IMR-90 (cell line): Measurements from ENCODE around the gene ZNF653. TPM values are rescaled to one million over a fixed set of nuclear protein-coding genes. Genes with fewer than 3 reads are reported as not detected.
A peak's percentile ranks its signal among the peaks of the same experiment; 100 is the strongest.

Experiments
- ATAC-seq: fragments of 200-7000 bp; cut with Tn5 transposase; 2 replicates; pipeline ENCODE4 v1.9.1; 2020; ENCODE audit warnings: low read depth, mild to moderate bottlenecking, moderate library complexity
- BruUV-seq: library from RNA; stranded (reverse); fragments of 400-500 nt; replicated peaks from 2 replicates; lab custom pipeline; 2021; lab: Mats Ljungman, UMichigan
- CTCF ChIA-PET: fragments of 300-600 bp; formaldehyde crosslinking; extraction: SDS; loops from one replicate; lab custom pipeline; 2021; ENCODE audit warnings: antibody characterized with exemption; lab: Yijun Ruan, JAX
- POLR2A ChIA-PET: fragments of 300-600 bp; sonication (Branson Sonifier 250); formaldehyde crosslinking; loops from one replicate; lab custom pipeline; 2022; ENCODE audit warnings: antibody characterized with exemption; ENCODE audit not compliant: unreplicated experiment; lab: Charles Lee
- DNase-seq: peaks from one replicate; pipeline ENCODE4 v3.0.0; 2013
- H2AFZ ChIP-seq: replicated peaks from 2 replicates; pipeline ENCODE3; 2013; ENCODE audit warnings: low read length, mild to moderate bottlenecking; ENCODE audit not compliant: poor library complexity
- H2AK5ac ChIP-seq: 2 replicates; pipeline ENCODE4 v1.6.1; 2013; ENCODE audit warnings: low read depth, low read length, inconsistent platforms
- H2AK9ac ChIP-seq: replicated peaks from 2 replicates; pipeline ENCODE3; 2013; ENCODE audit warnings: mild to moderate bottlenecking, low read depth, low read length, moderate library complexity; ENCODE audit not compliant: poor library complexity
- H2BK120ac ChIP-seq: 2 replicates; pipeline ENCODE4 v1.6.1; 2013; ENCODE audit warnings: low read depth, low read length, inconsistent platforms
- H2BK15ac ChIP-seq: 3 replicates; pipeline ENCODE4 v1.6.1; 2013; ENCODE audit warnings: low read depth, low read length, inconsistent platforms
- H2BK20ac ChIP-seq: 2 replicates; pipeline ENCODE4 v1.6.1; 2013; ENCODE audit warnings: low read depth, mild to moderate bottlenecking, inconsistent platforms, low read length, moderate library complexity
- H2BK5ac ChIP-seq: 2 replicates; pipeline ENCODE4 v1.6.1; 2013; ENCODE audit warnings: mild to moderate bottlenecking, low read depth, low read length, inconsistent platforms; ENCODE audit not compliant: poor library complexity, severe bottlenecking
- H3K14ac ChIP-seq: replicated peaks from 2 replicates; pipeline ENCODE4 v1.6.1; 2013; ENCODE audit warnings: low read depth, low read length, inconsistent platforms
- H3K18ac ChIP-seq: 2 replicates; pipeline ENCODE4 v1.6.1; 2013; ENCODE audit warnings: low read depth, low read length, control low read depth
- H3K23ac ChIP-seq: 2 replicates; pipeline ENCODE4 v1.6.1; 2013; ENCODE audit warnings: low read depth, low read length, inconsistent platforms
- H3K27ac ChIP-seq: 2 replicates; pipeline ENCODE4 v1.5.1; 2013; ENCODE audit warnings: mild to moderate bottlenecking, control low read depth, low read length; ENCODE audit not compliant: insufficient read depth
- H3K27me3 ChIP-seq: 2 replicates; pipeline ENCODE4 v1.6.1; 2013; ENCODE audit warnings: low read length; ENCODE audit not compliant: control insufficient read depth, insufficient read depth
- H3K36me3 ChIP-seq: 2 replicates; pipeline ENCODE4 v1.6.1; 2013; ENCODE audit warnings: low read length, mixed read lengths; ENCODE audit not compliant: control insufficient read depth, insufficient read depth
- H3K4ac ChIP-seq: 2 replicates; pipeline ENCODE4 v1.6.1; 2013; ENCODE audit warnings: low read depth, low read length, inconsistent platforms
- H3K4me1 ChIP-seq: 2 replicates; pipeline ENCODE4 v1.6.1; 2013; ENCODE audit warnings: low read length, mixed read lengths; ENCODE audit not compliant: control insufficient read depth, insufficient read depth
- H3K4me2 ChIP-seq: 2 replicates; pipeline ENCODE4 v1.6.1; 2013; ENCODE audit warnings: low read depth, mild to moderate bottlenecking, control low read depth, low read length, moderate library complexity
- H3K4me3 ChIP-seq: 2 replicates; pipeline ENCODE4 v1.5.1; 2013; ENCODE audit warnings: low read depth, mild to moderate bottlenecking, control low read depth, low read length, moderate library complexity; ENCODE audit not compliant: insufficient read depth
- H3K56ac ChIP-seq: 2 replicates; pipeline ENCODE4 v1.6.1; 2013; ENCODE audit warnings: low read length, inconsistent platforms; ENCODE audit not compliant: insufficient read depth; ENCODE audit errors: extremely low read depth
- H3K79me1 ChIP-seq, 2 experiments: 2 replicates each; pipeline ENCODE4 v1.6.1; 2013; ENCODE audit warnings: low read length in 2 of 2, inconsistent platforms in 1 of 2, low read depth in 1 of 2
- H3K9ac ChIP-seq: 2 replicates; pipeline ENCODE4 v1.6.1; 2013; ENCODE audit warnings: low read depth, low read length, control low read depth
- H3K9me1 ChIP-seq: 2 replicates; pipeline ENCODE4 v1.6.1; 2013; ENCODE audit warnings: low read length, inconsistent platforms; ENCODE audit not compliant: insufficient read depth
- H3K9me3 ChIP-seq: 2 replicates; pipeline ENCODE4 v1.6.1; 2013; ENCODE audit warnings: low read length; ENCODE audit not compliant: control insufficient read depth, insufficient read depth
- H4K20me1 ChIP-seq: 2 replicates; pipeline ENCODE4 v1.6.1; 2013; ENCODE audit warnings: low read length, inconsistent platforms; ENCODE audit not compliant: insufficient read depth
- H4K5ac ChIP-seq: 2 replicates; pipeline ENCODE4 v1.6.1; 2013; ENCODE audit warnings: mild to moderate bottlenecking, low read depth, low read length, control low read depth
- H4K8ac ChIP-seq, 2 experiments: 2 replicates each; pipeline ENCODE4 v1.6.1; 2013; ENCODE audit warnings: low read depth in 2 of 2, low read length in 2 of 2, control low read depth in 1 of 2, inconsistent platforms in 1 of 2
- H4K91ac ChIP-seq: 2 replicates; pipeline ENCODE4 v1.6.1; 2013; ENCODE audit warnings: low read depth, low read length, inconsistent platforms; ENCODE audit not compliant: insufficient read depth
- BHLHE40 ChIP-seq: fragments of 150-350 bp; IDR thresholded peaks from 2 replicates; pipeline ENCODE4 v1.6.1; 2016; ENCODE audit warnings: mild to moderate bottlenecking, low read depth, low read length
- CHD1 ChIP-seq: IDR thresholded peaks from 2 replicates; pipeline ENCODE4 v1.6.1; 2012; ENCODE audit warnings: low read depth, low read length, improper control_type of control experiment
- CTCF ChIP-seq: conservative IDR thresholded peaks from 2 replicates; pipeline ENCODE4 v1.5.1; 2012; ENCODE audit warnings: mild to moderate bottlenecking, low read depth, low read length, improper control_type of control experiment
- FOS ChIP-seq: fragments of 150-350 bp; IDR thresholded peaks from 2 replicates; pipeline ENCODE4 v1.6.1; 2016; ENCODE audit warnings: low read depth, low read length
- RCOR1 ChIP-seq: IDR thresholded peaks from 2 replicates; pipeline ENCODE4 v1.6.1; 2012; ENCODE audit warnings: mild to moderate bottlenecking, low read length, improper control_type of control experiment; ENCODE audit not compliant: insufficient replicate concordance
- WGBS, 2 experiments: methylation state at CpG; one replicate each; pipeline versions ENCODE4 v1.1.5 to v1.1.7; 2013; ENCODE audit warnings: missing lambda C conversion rate in 2 of 2; ENCODE audit not compliant: insufficient read length in 1 of 2; ENCODE audit errors: extremely low coverage in 2 of 2; 5-methylcytosine and 5-hydroxymethylcytosine counted together
- dilution Hi-C: fragments of 300-500 bp; cut with HindIII; formaldehyde crosslinking; loops from one replicate; pipeline ENCODE4 v1.14.3; 2018; ENCODE audit warnings: low sequenced_read_pairs; ENCODE audit not compliant: unreplicated experiment
- in situ Hi-C: fragments of 300-500 bp; cut with MboI; formaldehyde crosslinking; loops from 3 replicates; pipeline ENCODE4 v1.14.3; 2019; ENCODE audit warnings: low sequenced_read_pairs, inconsistent platforms, mixed read lengths
- intact Hi-C: fragments of 100-400 bp; cut with micrococcal nuclease; formaldehyde crosslinking; loops from 2 replicates; pipeline ENCODE4 v1.10.0; 2022
- polyA plus RNA-seq, 3 experiments: library from polyadenylated mRNA; depleted of rRNA; stranded (reverse); fragments of >200 nt; gene quantifications; 2 replicates each; pipeline ENCODE4 v1.2.3, GENCODE V29; 2012; ENCODE audit warnings: low replicate concordance in 1 of 3
- total RNA-seq: library from RNA; depleted of rRNA; stranded (reverse); fragments of >200 nt; gene quantifications from 2 replicates; pipeline ENCODE4 v1.2.3, GENCODE V29; 2012
- TF ChIP-seq, protein P1 (sequence below): fragments of 150-350 bp; IDR thresholded peaks from 2 replicates; pipeline ENCODE4 v1.6.1; 2017; ENCODE audit warnings: mild to moderate bottlenecking, antibody characterized with exemption, low read length, low read depth
- TF ChIP-seq, protein P2 (sequence below): fragments of 150-350 bp; IDR thresholded peaks from 2 replicates; pipeline ENCODE4 v1.6.1; 2016; ENCODE audit warnings: low read depth, mild to moderate bottlenecking, low read length, moderate library complexity, borderline replicate concordance

Gene ZNF653
- total and polyA plus RNA-seq, 2 of the 4 experiments (the other 2 are of a cell fraction), result 3.9 to 9.0 TPM

- Histone ChIP-seq H3K14ac (no peak overlapping the region), H3K4ac (no peak overlapping the region)
- in situ Hi-C loops, result no loop called here
Measured at GRCh38 chr19:11444059-11444458, 61.6 kb downstream of the ZNF653 start.

More at GRCh38 chr19:11444059-11444458, 61.6 kb downstream of the ZNF653 start:
- H2BK5ac ChIP-seq, result no peak overlapping the region
- ATAC-seq (no peak), DNase-seq (no peak)
- ChIA-PET CTCF (interaction anchor here (1.0 kb wide), 1 partner anchor 8 kb away, joined by 7 read pairs; no protein-coding TSS in a partner anchor), POLR2A (interaction anchor here (0.7 kb wide), 1 partner anchor 8 kb away, joined by 3 read pairs; no protein-coding TSS in a partner anchor)
- no peak overlapping the region for H3K23ac ChIP-seq
- peaks cover 61% of the 10 kb centered on the region for H3K36me3 ChIP-seq
- H3K18ac ChIP-seq, result no peak overlapping the region
- TF ChIP-seq CTCF, result no peak
- TF ChIP-seq RCOR1, result no peak
- no peak for TF ChIP-seq FOS
- TF ChIP-seq, protein P1, sequence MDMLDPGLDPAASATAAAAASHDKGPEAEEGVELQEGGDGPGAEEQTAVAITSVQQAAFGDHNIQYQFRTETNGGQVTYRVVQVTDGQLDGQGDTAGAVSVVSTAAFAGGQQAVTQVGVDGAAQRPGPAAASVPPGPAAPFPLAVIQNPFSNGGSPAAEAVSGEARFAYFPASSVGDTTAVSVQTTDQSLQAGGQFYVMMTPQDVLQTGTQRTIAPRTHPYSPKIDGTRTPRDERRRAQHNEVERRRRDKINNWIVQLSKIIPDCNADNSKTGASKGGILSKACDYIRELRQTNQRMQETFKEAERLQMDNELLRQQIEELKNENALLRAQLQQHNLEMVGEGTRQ, result no peak
- no peak for TF ChIP-seq BHLHE40
- TF ChIP-seq CHD1, result no peak
- TF ChIP-seq, protein P2, sequence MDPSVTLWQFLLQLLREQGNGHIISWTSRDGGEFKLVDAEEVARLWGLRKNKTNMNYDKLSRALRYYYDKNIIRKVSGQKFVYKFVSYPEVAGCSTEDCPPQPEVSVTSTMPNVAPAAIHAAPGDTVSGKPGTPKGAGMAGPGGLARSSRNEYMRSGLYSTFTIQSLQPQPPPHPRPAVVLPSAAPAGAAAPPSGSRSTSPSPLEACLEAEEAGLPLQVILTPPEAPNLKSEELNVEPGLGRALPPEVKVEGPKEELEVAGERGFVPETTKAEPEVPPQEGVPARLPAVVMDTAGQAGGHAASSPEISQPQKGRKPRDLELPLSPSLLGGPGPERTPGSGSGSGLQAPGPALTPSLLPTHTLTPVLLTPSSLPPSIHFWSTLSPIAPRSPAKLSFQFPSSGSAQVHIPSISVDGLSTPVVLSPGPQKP, result no peak
- no peak overlapping the region for H2AFZ ChIP-seq
- no peaks in the 10 kb centered on the region for H3K4me1 ChIP-seq
- H3K27ac ChIP-seq, result no peak overlapping the region
- H2AK5ac ChIP-seq, result no peak overlapping the region
- no peak overlapping the region for H3K4me2 ChIP-seq
- no peak overlapping the region for H4K8ac ChIP-seq
- WGBS, 2 experiments, result 100% methylated on average over 2 of the region's 5 CpGs; no CpG with 5 or more reads in 1 of the 2 experiments
- intact Hi-C loops, result no loop called here
- no peak overlapping the region for H3K9ac ChIP-seq
- H3K27me3 ChIP-seq, result no peaks in the 10 kb centered on the region
- dilution Hi-C loops, result no loop called here
- H2BK120ac ChIP-seq, result no peak overlapping the region
- no peak overlapping the region for H3K56ac ChIP-seq
- no peak overlapping the region for H3K4me3 ChIP-seq
- peaks cover 3 to 29% of the 10 kb centered on the region in 2 experiments for H3K79me1 ChIP-seq
- H2AK9ac ChIP-seq, result peak overlapping the region; percentile 37
- no peaks in the 10 kb centered on the region for H3K9me1 ChIP-seq
- H4K5ac ChIP-seq, result no peak overlapping the region
- no peak overlapping the region for H2BK20ac ChIP-seq
- H3K9me3 ChIP-seq, result no peaks in the 10 kb centered on the region
- peaks cover 4% of the 10 kb centered on the region; the same call in 1 of the 2 replicates for H4K20me1 ChIP-seq
- H2BK15ac ChIP-seq, result no peak overlapping the region
- no TSS peak for BruUV-seq
- no peak overlapping the region for H4K91ac ChIP-seq
